Measurements from ENCODE around the gene FAM133A.

The FAM133A gene

GRCh38 chrX:93695981-93696380, 22.0 kb downstream of the FAM133A start:
- DNase-seq (ENCODE audit: low spot score) (no peak), ATAC-seq (ENCODE audit: low read depth) (no peak)
- TF ChIP-seq CTCF (IDR thresholded peaks at IDR 0.05; ENCODE audit: poor library complexity, severe bottlenecking), result no peak
- H3K27me3 ChIP-seq (ENCODE audit: insufficient read depth, poor library complexity, severe bottlenecking), result no peaks in the 10 kb centered on the region
- no peaks in the 10 kb centered on the region for H3K36me3 ChIP-seq (ENCODE audit: low read depth)
- H3K4me3 ChIP-seq (ENCODE audit: severe bottlenecking), result no peak overlapping the region
- no peaks in the 10 kb centered on the region for H3K9me3 ChIP-seq (ENCODE audit: severe bottlenecking)
- H3K27ac ChIP-seq (ENCODE audit: poor library complexity, severe bottlenecking), result no peak overlapping the region
- H3K4me1 ChIP-seq (ENCODE audit: insufficient read depth, poor library complexity, severe bottlenecking), result no peaks in the 10 kb centered on the region

- DNase-seq (ENCODE audit: low spot score) (no peak), ATAC-seq (ENCODE audit: low read depth) (no peak)
- Histone ChIP-seq H3K4me3 (ENCODE audit: severe bottlenecking) (no peak overlapping the region), H3K27me3 (ENCODE audit: insufficient read depth, poor library complexity, severe bottlenecking) (no peaks in the 10 kb centered on the region), H3K9me3 (ENCODE audit: severe bottlenecking) (no peaks in the 10 kb centered on the region), H3K36me3 (ENCODE audit: low read depth) (no peaks in the 10 kb centered on the region), H3K27ac (ENCODE audit: poor library complexity, severe bottlenecking) (no peak overlapping the region), H3K4me1 (ENCODE audit: insufficient read depth, poor library complexity, severe bottlenecking) (no peaks in the 10 kb centered on the region)
- no peak for TF ChIP-seq CTCF (IDR thresholded peaks at IDR 0.05; ENCODE audit: poor library complexity, severe bottlenecking)
These were observed 29.7 kb downstream of the FAM133A start for GRCh38 chrX:93703701-93704100.

GRCh38 chrX:93711076-93711475, 37.1 kb downstream of the FAM133A start:
- no peak for DNase-seq (ENCODE audit: low spot score)
- Histone ChIP-seq H3K27me3 (ENCODE audit: insufficient read depth, poor library complexity, severe bottlenecking) (no peaks in the 10 kb centered on the region), H3K9me3 (ENCODE audit: severe bottlenecking) (no peaks in the 10 kb centered on the region), H3K4me1 (ENCODE audit: insufficient read depth, poor library complexity, severe bottlenecking) (no peaks in the 10 kb centered on the region), H3K4me3 (ENCODE audit: severe bottlenecking) (no peak overlapping the region), H3K27ac (ENCODE audit: poor library complexity, severe bottlenecking) (no peak overlapping the region), H3K36me3 (ENCODE audit: low read depth) (no peaks in the 10 kb centered on the region)
- ATAC-seq (ENCODE audit: low read depth), result no peak
- no peak for TF ChIP-seq CTCF (IDR thresholded peaks at IDR 0.05; ENCODE audit: poor library complexity, severe bottlenecking)

GRCh38 chrX:93741811-93742210, 67.8 kb downstream of the FAM133A start:
- ATAC-seq (ENCODE audit: low read depth) (no peak), DNase-seq (ENCODE audit: low spot score) (no peak)
- no peaks in the 10 kb centered on the region for H3K36me3 ChIP-seq (ENCODE audit: low read depth)
- H3K4me1 ChIP-seq (ENCODE audit: insufficient read depth, poor library complexity, severe bottlenecking), result no peaks in the 10 kb centered on the region
- TF ChIP-seq CTCF (IDR thresholded peaks at IDR 0.05; ENCODE audit: poor library complexity, severe bottlenecking), result no peak
- H3K4me3 ChIP-seq (ENCODE audit: severe bottlenecking), result no peak overlapping the region
- H3K9me3 ChIP-seq (ENCODE audit: severe bottlenecking), result no peaks in the 10 kb centered on the region
- H3K27ac ChIP-seq (ENCODE audit: poor library complexity, severe bottlenecking), result no peak overlapping the region
- H3K27me3 ChIP-seq (ENCODE audit: insufficient read depth, poor library complexity, severe bottlenecking), result no peaks in the 10 kb centered on the region

GRCh38 chrX:93760163-93760562, 86.2 kb downstream of the FAM133A start:
- DNase-seq (ENCODE audit: low spot score) (no peak), ATAC-seq (ENCODE audit: low read depth) (no peak)
- H3K4me3 ChIP-seq (ENCODE audit: severe bottlenecking), result no peak overlapping the region
- no peak overlapping the region for H3K27ac ChIP-seq (ENCODE audit: poor library complexity, severe bottlenecking)
- H3K9me3 ChIP-seq (ENCODE audit: severe bottlenecking), result no peaks in the 10 kb centered on the region
- H3K4me1 ChIP-seq (ENCODE audit: insufficient read depth, poor library complexity, severe bottlenecking), result no peaks in the 10 kb centered on the region
- no peaks in the 10 kb centered on the region for H3K27me3 ChIP-seq (ENCODE audit: insufficient read depth, poor library complexity, severe bottlenecking)
- no peak for TF ChIP-seq CTCF (IDR thresholded peaks at IDR 0.05; ENCODE audit: poor library complexity, severe bottlenecking)
- no peaks in the 10 kb centered on the region for H3K36me3 ChIP-seq (ENCODE audit: low read depth)

Data from RWPE2 (cell line).